SK-N-SH (cell line): ENCODE measurements around the gene KCNAB1. TPM values are rescaled to one million over a fixed set of nuclear protein-coding genes. Genes with fewer than 3 reads are reported as not detected.
A peak's percentile ranks its signal among the peaks of the same experiment; 100 is the strongest.

Source experiments
- CTCF ChIA-PET: fragments of 300-600, 350-600 bp; formaldehyde crosslinking; extraction: SDS; loops from one replicate; lab custom pipeline; 2021; lab: Yijun Ruan, JAX
- POLR2A ChIA-PET: fragments of 350-600 bp; sonication (Branson Sonifier 250); formaldehyde crosslinking; extraction: SDS; loops from one replicate; lab custom pipeline; 2020; ENCODE audit warnings: antibody characterized with exemption, inconsistent platforms; lab: Yijun Ruan, JAX
- DNase-seq: peaks from one replicate; pipeline ENCODE4 v3.0.0; 2012
- H2AFZ ChIP-seq: fragments of 200-600 bp; sonication (generic); 2 replicates; pipeline ENCODE4 v1.8.1; 2016; ENCODE audit warnings: antibody characterized with exemption, mild to moderate bottlenecking, low read depth
- H3F3A ChIP-seq: fragments of 200-600 bp; sonication (generic); replicated peaks from 2 replicates; pipeline ENCODE3; 2016; ENCODE audit warnings: antibody characterized with exemption, mild to moderate bottlenecking; ENCODE audit not compliant: insufficient read depth
- H3K27ac ChIP-seq, 2 experiments: fragments of 200-500 bp in 1 of 2; fragments of 200-600 bp in 1 of 2; sonication (Bioruptor generic) in 1 of 2; sonication (generic), shearing (Covaris generic) in 1 of 2; 2 replicates each; pipeline versions ENCODE4 v1.5.1 to v1.6.1; 2014 to 2016; ENCODE audit warnings: low read depth in 2 of 2, inconsistent platforms in 1 of 2, low read length in 1 of 2, mild to moderate bottlenecking in 1 of 2, mixed read lengths in 1 of 2
- H3K27me3 ChIP-seq: fragments of 200-600 bp; sonication (generic), shearing (Covaris generic); 2 replicates; pipeline ENCODE4 v1.6.1; 2016; ENCODE audit warnings: mixed run types; ENCODE audit not compliant: insufficient read depth
- H3K36me3 ChIP-seq, 2 experiments: fragments of 200-500 bp in 1 of 2; fragments of 200-600 bp in 1 of 2; sonication (Bioruptor generic) in 1 of 2; sonication (generic) in 1 of 2; replicated peaks in 1 of 2; 2 replicates each; pipeline versions ENCODE3 to v1.5.1; 2014 to 2016; ENCODE audit warnings: low read length in 1 of 2, mild to moderate bottlenecking in 1 of 2; ENCODE audit not compliant: insufficient read depth in 2 of 2, control insufficient read depth in 1 of 2
- H3K4me1 ChIP-seq, 2 experiments: fragments of 200-500 bp in 1 of 2; fragments of 200-600 bp in 1 of 2; sonication (Bioruptor generic) in 1 of 2; sonication (generic), shearing (Covaris generic) in 1 of 2; 2 replicates each; pipeline versions ENCODE4 v1.5.1 to v1.6.1; 2014 to 2016; ENCODE audit warnings: low read depth in 1 of 2, low read length in 1 of 2, mixed run types in 1 of 2; ENCODE audit not compliant: insufficient read depth in 2 of 2, control insufficient read depth in 1 of 2
- H3K4me2 ChIP-seq: fragments of 200-600 bp; sonication (generic), shearing (Covaris generic); 2 replicates; pipeline ENCODE4 v1.6.1; 2017; ENCODE audit warnings: mixed run types
- H3K4me3 ChIP-seq, 2 experiments: fragments of 200-500 bp in 1 of 2; fragments of 200-600 bp in 1 of 2; sonication (Bioruptor generic) in 1 of 2; sonication (generic), shearing (Covaris generic) in 1 of 2; 2 replicates each; pipeline versions ENCODE4 v1.5.1 to v1.8.1; 2014 to 2016; ENCODE audit warnings: low read depth in 2 of 2, inconsistent platforms in 1 of 2, low read length in 1 of 2, mild to moderate bottlenecking in 1 of 2, mixed read lengths in 1 of 2, moderate library complexity in 1 of 2
- H3K79me2 ChIP-seq: fragments of 200-600 bp; sonication (generic); 2 replicates; pipeline ENCODE4 v1.8.1; 2017; ENCODE audit warnings: mild to moderate bottlenecking; ENCODE audit not compliant: insufficient read depth
- H3K9ac ChIP-seq: fragments of 200-600 bp; sonication (generic); 2 replicates; pipeline ENCODE4 v1.6.1; 2017; ENCODE audit warnings: mixed run types
- H3K9me2 ChIP-seq: fragments of 200-600 bp; sonication (generic); 2 replicates; pipeline ENCODE4 v1.6.1; 2017; ENCODE audit warnings: mixed run types
- H3K9me3 ChIP-seq: fragments of 200-600 bp; sonication (generic); 2 replicates; pipeline ENCODE4 v1.6.1; 2017; ENCODE audit warnings: mixed run types, mild to moderate bottlenecking, moderate library complexity
- H4K20me1 ChIP-seq: fragments of 200-600 bp; sonication (generic); 2 replicates; pipeline ENCODE4 v1.6.1; 2017; ENCODE audit warnings: mild to moderate bottlenecking, mixed run types; ENCODE audit not compliant: insufficient read depth
- ELF1 ChIP-seq: IDR thresholded peaks from 2 replicates; pipeline ENCODE4 v1.4.0; 2012
- EP300 ChIP-seq, 2 experiments: IDR thresholded peaks; 2 replicates each; pipeline versions ENCODE4 v1.4.0 to v1.6.1; 2012; ENCODE audit warnings: borderline replicate concordance in 1 of 2, low read depth in 1 of 2, low read length in 1 of 2
- EZH2phosphoT487 ChIP-seq: fragments of 200-600 bp; sonication (generic); IDR thresholded peaks from 2 replicates; pipeline ENCODE4 v1.6.1; 2017; ENCODE audit warnings: low read depth, mixed run types, mild to moderate bottlenecking, antibody characterized with exemption, moderate library complexity, borderline replicate concordance
- FOSL2 ChIP-seq: IDR thresholded peaks from 2 replicates; pipeline ENCODE4 v1.4.0; 2012; ENCODE audit warnings: low read depth, mild to moderate bottlenecking, moderate library complexity, borderline replicate concordance
- FOXJ3 ChIP-seq: sonication (generic); formaldehyde crosslinking; IDR thresholded peaks from 2 replicates; pipeline ENCODE4 v1.5.1; 2020; ENCODE audit warnings: mild to moderate bottlenecking, missing genetic modification reagents
- FOXM1 ChIP-seq: IDR thresholded peaks from 2 replicates; pipeline ENCODE4 v1.4.0; 2012; ENCODE audit warnings: low read depth, mild to moderate bottlenecking
- GABPA ChIP-seq: IDR thresholded peaks from 2 replicates; pipeline ENCODE4 v1.4.0; 2012; ENCODE audit warnings: low read depth, mild to moderate bottlenecking
- IRF3 ChIP-seq: fragments of 150-350 bp; IDR thresholded peaks from 2 replicates; pipeline ENCODE4 v1.6.1; 2016; ENCODE audit warnings: mild to moderate bottlenecking, low read depth, low read length
- JUND ChIP-seq: IDR thresholded peaks from 2 replicates; pipeline ENCODE4 v1.4.0; 2012
- MEF2A ChIP-seq: IDR thresholded peaks from 2 replicates; pipeline ENCODE4 v1.4.0; 2012; ENCODE audit warnings: low read depth, borderline replicate concordance
- NFIC ChIP-seq: IDR thresholded peaks from 2 replicates; pipeline ENCODE4 v1.4.0; 2012; ENCODE audit warnings: borderline replicate concordance
- RAD21 ChIP-seq: IDR thresholded peaks from 2 replicates; pipeline ENCODE4 v1.6.1; 2012; ENCODE audit warnings: mild to moderate bottlenecking, low read length
- RCOR1 ChIP-seq: fragments of 150-350 bp; IDR thresholded peaks from 2 replicates; pipeline ENCODE4 v1.6.1; 2017; ENCODE audit warnings: antibody characterized with exemption, low read length
- RFX5 ChIP-seq: IDR thresholded peaks from 2 replicates; pipeline ENCODE4 v1.6.1; 2012; ENCODE audit warnings: mild to moderate bottlenecking, improper control_type of control experiment, low read length
- RXRA ChIP-seq: IDR thresholded peaks from 2 replicates; pipeline ENCODE4 v1.4.0; 2012; ENCODE audit warnings: low read depth, mild to moderate bottlenecking, borderline replicate concordance
- SIN3A ChIP-seq: IDR thresholded peaks from 2 replicates; pipeline ENCODE4 v1.6.1; 2012; ENCODE audit warnings: low read depth, mild to moderate bottlenecking, low read length, moderate library complexity, borderline replicate concordance
- TCF12 ChIP-seq: IDR thresholded peaks from 2 replicates; pipeline ENCODE4 v1.4.0; 2012
- TEAD4 ChIP-seq: IDR thresholded peaks from 2 replicates; pipeline ENCODE4 v1.4.0; 2012; ENCODE audit warnings: mild to moderate bottlenecking, borderline replicate concordance; ENCODE audit not compliant: insufficient read depth
- YY1 ChIP-seq: IDR thresholded peaks from 2 replicates; pipeline ENCODE4 v1.4.0; 2012; ENCODE audit warnings: low read depth, mild to moderate bottlenecking
- ZBTB33 ChIP-seq: IDR thresholded peaks from 2 replicates; pipeline ENCODE4 v1.4.0; 2012; ENCODE audit warnings: low read depth, borderline replicate concordance
- WGBS: methylation state at CpG from one replicate; pipeline ENCODE4 v1.1.6; 2017; ENCODE audit warnings: low lambda C conversion rate; 5-methylcytosine and 5-hydroxymethylcytosine counted together
- polyA plus RNA-seq, 3 experiments: library from polyadenylated mRNA; depleted of rRNA; stranded (reverse); fragments of >200 nt; gene quantifications; 2 replicates each; pipeline ENCODE4 v1.2.3, GENCODE V29; 2012
- TF ChIP-seq, protein P1 (sequence below): fragments of 200-600 bp; sonication (generic); IDR thresholded peaks from 2 replicates; pipeline ENCODE4 v1.6.1; 2017; ENCODE audit warnings: antibody characterized with exemption, mild to moderate bottlenecking, moderate library complexity
- TF ChIP-seq, protein P2 (sequence below): IDR thresholded peaks from 2 replicates; pipeline ENCODE4 v1.4.0; 2012; ENCODE audit warnings: low read depth, borderline replicate concordance
- TF ChIP-seq, protein P3 (sequence below): IDR thresholded peaks from 2 replicates; pipeline ENCODE4; 2012

KCNAB1 gene
- polyA plus RNA-seq, 1 of the 3 experiments (the other 2 are of a cell fraction): 82.1 TPM

DNA sequence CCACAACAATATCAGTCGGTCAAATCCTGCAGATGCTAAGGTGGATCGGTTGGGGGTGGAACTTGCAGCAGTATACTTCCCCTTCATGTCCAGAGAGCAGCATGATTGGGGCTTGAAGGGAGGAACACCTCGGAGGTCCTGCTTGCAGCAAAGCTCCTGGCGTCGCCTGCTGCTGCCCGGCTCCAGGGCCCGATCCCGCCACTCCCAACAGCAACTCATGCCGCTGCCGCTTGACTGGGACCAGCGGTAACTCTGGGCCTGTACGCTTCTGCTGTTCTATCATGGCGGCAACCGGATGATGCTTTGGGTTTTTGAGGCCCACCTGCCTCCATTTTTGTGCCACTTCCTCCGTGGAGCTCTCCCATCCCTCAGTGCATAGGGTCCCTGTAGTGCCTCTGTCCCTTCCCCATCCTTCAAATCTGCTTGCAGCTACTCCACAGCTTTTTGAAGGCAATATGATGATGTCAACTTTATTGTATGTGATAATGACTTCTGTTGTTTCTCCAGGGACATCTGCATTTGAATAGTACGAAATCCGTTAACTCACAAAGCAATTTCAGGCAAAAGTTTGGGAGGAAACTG is 56.3 kb downstream of the KCNAB1 start:
- Histone ChIP-seq H3K9me3 (no peaks in the 10 kb centered on the region), H3K4me1 (peaks cover 9 to 26% of the 10 kb centered on the region in 2 experiments; a peak in 3 of 4 replicates), H3K9me2 (no peaks in the 10 kb centered on the region), H3K9ac (no peak overlapping the region), H3K36me3 (no peaks in the 10 kb centered on the region), H4K20me1 (no peaks in the 10 kb centered on the region), H3K4me2 (no peak overlapping the region), H3F3A (peaks cover 29% of the 10 kb centered on the region), H3K79me2 (no peaks in the 10 kb centered on the region), H2AFZ (no peak overlapping the region), H3K4me3 (no peak overlapping the region), H3K27me3 (no peaks in the 10 kb centered on the region), H3K27ac (peak overlapping the region in 1 of 2 experiments; percentile 28; a peak in 1 of 4 replicates)
- CTCF ChIA-PET: interaction anchor here (1.0 kb wide), 1 partner anchor 273 kb away, joined by 3 read pairs; no protein-coding TSS in a partner anchor
- no peak for DNase-seq
- POLR2A ChIA-PET: no interaction called here
- 94% methylated on average over 17 of the region's 17 CpGs for WGBS
- TF ChIP-seq, protein P1, sequence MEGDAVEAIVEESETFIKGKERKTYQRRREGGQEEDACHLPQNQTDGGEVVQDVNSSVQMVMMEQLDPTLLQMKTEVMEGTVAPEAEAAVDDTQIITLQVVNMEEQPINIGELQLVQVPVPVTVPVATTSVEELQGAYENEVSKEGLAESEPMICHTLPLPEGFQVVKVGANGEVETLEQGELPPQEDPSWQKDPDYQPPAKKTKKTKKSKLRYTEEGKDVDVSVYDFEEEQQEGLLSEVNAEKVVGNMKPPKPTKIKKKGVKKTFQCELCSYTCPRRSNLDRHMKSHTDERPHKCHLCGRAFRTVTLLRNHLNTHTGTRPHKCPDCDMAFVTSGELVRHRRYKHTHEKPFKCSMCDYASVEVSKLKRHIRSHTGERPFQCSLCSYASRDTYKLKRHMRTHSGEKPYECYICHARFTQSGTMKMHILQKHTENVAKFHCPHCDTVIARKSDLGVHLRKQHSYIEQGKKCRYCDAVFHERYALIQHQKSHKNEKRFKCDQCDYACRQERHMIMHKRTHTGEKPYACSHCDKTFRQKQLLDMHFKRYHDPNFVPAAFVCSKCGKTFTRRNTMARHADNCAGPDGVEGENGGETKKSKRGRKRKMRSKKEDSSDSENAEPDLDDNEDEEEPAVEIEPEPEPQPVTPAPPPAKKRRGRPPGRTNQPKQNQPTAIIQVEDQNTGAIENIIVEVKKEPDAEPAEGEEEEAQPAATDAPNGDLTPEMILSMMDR: no peak
- no peak for TF ChIP-seq RCOR1
- no peak for TF ChIP-seq FOSL2
- TF ChIP-seq RFX5: no peak
- TF ChIP-seq FOXM1: no peak
- TF ChIP-seq EZH2phosphoT487: no peak
- no peak for TF ChIP-seq SIN3A
- TF ChIP-seq, protein P2, sequence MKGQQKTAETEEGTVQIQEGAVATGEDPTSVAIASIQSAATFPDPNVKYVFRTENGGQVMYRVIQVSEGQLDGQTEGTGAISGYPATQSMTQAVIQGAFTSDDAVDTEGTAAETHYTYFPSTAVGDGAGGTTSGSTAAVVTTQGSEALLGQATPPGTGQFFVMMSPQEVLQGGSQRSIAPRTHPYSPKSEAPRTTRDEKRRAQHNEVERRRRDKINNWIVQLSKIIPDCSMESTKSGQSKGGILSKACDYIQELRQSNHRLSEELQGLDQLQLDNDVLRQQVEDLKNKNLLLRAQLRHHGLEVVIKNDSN: no peak
- TF ChIP-seq, protein P3, sequence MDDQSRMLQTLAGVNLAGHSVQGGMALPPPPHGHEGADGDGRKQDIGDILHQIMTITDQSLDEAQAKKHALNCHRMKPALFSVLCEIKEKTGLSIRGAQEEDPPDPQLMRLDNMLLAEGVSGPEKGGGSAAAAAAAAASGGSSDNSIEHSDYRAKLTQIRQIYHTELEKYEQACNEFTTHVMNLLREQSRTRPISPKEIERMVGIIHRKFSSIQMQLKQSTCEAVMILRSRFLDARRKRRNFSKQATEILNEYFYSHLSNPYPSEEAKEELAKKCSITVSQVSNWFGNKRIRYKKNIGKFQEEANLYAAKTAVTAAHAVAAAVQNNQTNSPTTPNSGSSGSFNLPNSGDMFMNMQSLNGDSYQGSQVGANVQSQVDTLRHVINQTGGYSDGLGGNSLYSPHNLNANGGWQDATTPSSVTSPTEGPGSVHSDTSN: no peak
- TF ChIP-seq YY1: no peak

GRCh38 chr3:156180077-156180476 is 59.7 kb downstream of the KCNAB1 start:
- Histone ChIP-seq H3K9me2 (no peaks in the 10 kb centered on the region), H2AFZ (no peak overlapping the region), H3K27me3 (no peaks in the 10 kb centered on the region), H3K4me3 (no peak overlapping the region), H3K4me1 (peaks cover 9 to 19% of the 10 kb centered on the region in 2 experiments; a peak in 2 of 4 replicates), H3K27ac (peak overlapping the region; percentile 16 to 70; a peak in 3 of 4 replicates), H3K9ac (no peak overlapping the region; the same call in 1 of the 2 replicates), H3K36me3 (no peaks in the 10 kb centered on the region), H3K4me2 (no peak overlapping the region), H3K79me2 (no peaks in the 10 kb centered on the region), H3F3A (peaks cover 31% of the 10 kb centered on the region), H3K9me3 (no peaks in the 10 kb centered on the region), H4K20me1 (no peaks in the 10 kb centered on the region)
- CTCF ChIA-PET: interaction anchor here (1.4 to 1.5 kb wide), 2 partner anchors 270 to 330 kb away, joined by 5 read pairs; no protein-coding TSS in a partner anchor
- no peak for DNase-seq
- POLR2A ChIA-PET: no interaction called here
- TF ChIP-seq MEF2A: no peak
- TF ChIP-seq ZBTB33: peak; percentile 37; the same call in 1 of the 2 replicates
- TF ChIP-seq FOXJ3 (CRISPR knock-in tag): no peak
- TF ChIP-seq TEAD4: peak; percentile 69
- TF ChIP-seq RAD21: no peak
- peak; percentile 75 for TF ChIP-seq JUND
- TF ChIP-seq NFIC: peak; percentile 71
- TF ChIP-seq EP300 (IDR thresholded peaks at IDR 0.05; ENCODE audit: borderline replicate concordance in 1 of 2, low read depth in 1 of 2, low read length in 1 of 2): peak in 1 of 2 experiments; percentile 95; a peak in 2 of 4 replicates
- TF ChIP-seq GABPA: no peak
- TF ChIP-seq ELF1: no peak
- TF ChIP-seq TCF12: peak; percentile 85
- peak; percentile 84 for TF ChIP-seq FOXM1
- peak; percentile 66 for TF ChIP-seq RXRA
- no peak for TF ChIP-seq IRF3
